Tibial nerve (tissue), 4 donors: Measurements from ENCODE around the gene JPH4.

Experiments
- EP300 ChIP-seq, 2 donors: sonication (generic); formaldehyde crosslinking; IDR thresholded peaks; one replicate each; pipeline ENCODE4 v1.6.1; 2017; ENCODE audit warnings: antibody characterized with exemption in 2 of 2, mild to moderate bottlenecking in 1 of 2
- POLR2A ChIP-seq, 2 donors: fragments of 450-650 bp; IDR thresholded peaks; one replicate each; pipeline ENCODE4 v1.6.1; 2017; ENCODE audit warnings: antibody characterized with exemption in 2 of 2, mild to moderate bottlenecking in 2 of 2, moderate library complexity in 2 of 2
- TF ChIP-seq, protein P1 (sequence below), 5 experiments: fragments of 200-600 bp in 3 of 5; fragments of 450-650 bp in 2 of 5; sonication (generic) in 3 of 5; IDR thresholded peaks; one replicate each; pipeline ENCODE4 v1.5.1; 2016 to 2019; ENCODE audit warnings: antibody characterized with exemption in 5 of 5, mild to moderate bottlenecking in 3 of 5, moderate library complexity in 2 of 5

DNA sequence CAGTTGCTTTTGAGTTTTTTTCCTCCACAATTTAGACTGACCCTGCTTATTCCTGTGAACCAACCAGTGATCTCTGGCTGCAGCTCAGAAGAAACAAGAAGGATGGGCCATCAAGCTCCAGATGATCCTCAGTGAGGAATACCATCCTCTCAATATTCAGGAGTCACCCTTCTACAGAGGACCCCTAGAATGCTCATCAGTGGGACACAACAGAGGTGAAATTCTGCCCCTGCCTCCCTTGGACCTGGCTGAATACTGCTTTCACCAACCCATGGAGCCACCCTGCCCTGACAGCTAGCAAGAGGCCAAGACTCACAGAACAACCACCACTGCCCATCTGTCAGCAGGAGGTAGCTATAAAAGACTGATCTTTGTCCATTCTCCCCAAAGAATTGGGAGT, 48.4 kb upstream of the JPH4 start:
- TF ChIP-seq POLR2A (IDR thresholded peaks at IDR 0.05) (no peak), EP300 (IDR thresholded peaks at IDR 0.05) (no peak)
- TF ChIP-seq, protein P1, sequence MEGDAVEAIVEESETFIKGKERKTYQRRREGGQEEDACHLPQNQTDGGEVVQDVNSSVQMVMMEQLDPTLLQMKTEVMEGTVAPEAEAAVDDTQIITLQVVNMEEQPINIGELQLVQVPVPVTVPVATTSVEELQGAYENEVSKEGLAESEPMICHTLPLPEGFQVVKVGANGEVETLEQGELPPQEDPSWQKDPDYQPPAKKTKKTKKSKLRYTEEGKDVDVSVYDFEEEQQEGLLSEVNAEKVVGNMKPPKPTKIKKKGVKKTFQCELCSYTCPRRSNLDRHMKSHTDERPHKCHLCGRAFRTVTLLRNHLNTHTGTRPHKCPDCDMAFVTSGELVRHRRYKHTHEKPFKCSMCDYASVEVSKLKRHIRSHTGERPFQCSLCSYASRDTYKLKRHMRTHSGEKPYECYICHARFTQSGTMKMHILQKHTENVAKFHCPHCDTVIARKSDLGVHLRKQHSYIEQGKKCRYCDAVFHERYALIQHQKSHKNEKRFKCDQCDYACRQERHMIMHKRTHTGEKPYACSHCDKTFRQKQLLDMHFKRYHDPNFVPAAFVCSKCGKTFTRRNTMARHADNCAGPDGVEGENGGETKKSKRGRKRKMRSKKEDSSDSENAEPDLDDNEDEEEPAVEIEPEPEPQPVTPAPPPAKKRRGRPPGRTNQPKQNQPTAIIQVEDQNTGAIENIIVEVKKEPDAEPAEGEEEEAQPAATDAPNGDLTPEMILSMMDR (IDR thresholded peaks at IDR 0.05) = no peak
